Right lobe of liver (tissue), 4 donors: Measurements from ENCODE around the gene DOCK2.

Experiments used
- CTCF ChIP-seq, 4 donors: fragments of 200-600 bp in 3 of 4; fragments of 450-650 bp in 1 of 4; IDR thresholded peaks; one replicate each; pipeline versions ENCODE4 v1.5.1 to v1.8.0; 2016 to 2022; ENCODE audit warnings: antibody characterized with exemption in 4 of 4, mild to moderate bottlenecking in 2 of 4
- POLR2A ChIP-seq: fragments of 450-650 bp; IDR thresholded peaks from one replicate; pipeline ENCODE4 v1.6.1; 2017; ENCODE audit warnings: antibody characterized with exemption, mild to moderate bottlenecking
- donor health status: DM: no; HTN: no; CAD: no.
- donor health status: DM: no; HTN: no; CAD: no.
- donor health status: DM: no; HTN: yes; CAD: no.

- no peak for TF ChIP-seq CTCF (IDR thresholded peaks at IDR 0.05)
- no peak for TF ChIP-seq POLR2A
Observed at GRCh38 chr5:169954786-169955185, 317.7 kb downstream of the DOCK2 start.
